Measurements from ENCODE around the gene NR5A2. TPM values are rescaled to one million over a fixed set of nuclear protein-coding genes. Genes with fewer than 3 reads are reported as not detected.

NR5A2 gene
- total and polyA plus RNA-seq, 2 donors (not counting 1 experiment from before 2014, with no cell fraction given), result 0.01 TPM; not detected in 1

DNA sequence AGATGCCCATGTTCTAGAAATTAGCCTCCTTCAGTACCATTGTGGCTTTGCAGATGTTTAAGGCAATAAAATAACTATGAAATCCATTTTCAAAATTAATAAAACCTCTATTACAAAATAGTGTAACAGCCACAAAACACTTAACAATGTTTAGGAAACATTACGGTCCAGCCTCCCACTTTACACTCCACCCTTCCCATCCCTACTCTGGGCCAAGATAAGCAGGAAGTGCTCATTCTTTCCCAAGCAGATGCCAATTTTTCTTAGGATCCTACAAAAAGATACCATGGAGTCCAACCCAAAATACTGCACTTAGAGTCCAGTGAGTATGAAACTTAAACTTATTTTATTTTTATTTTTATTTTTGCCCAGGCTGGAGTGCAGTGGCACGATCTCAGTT lies 150.8 kb downstream of the NR5A2 start:
- H3K4me1 ChIP-seq (ENCODE audit: control insufficient read depth, extremely low read depth, insufficient read depth, low read length), result peaks cover 8% of the 10 kb centered on the region
- H2AFZ ChIP-seq (ENCODE audit: low read length), result no peak overlapping the region
- no peaks in the 10 kb centered on the region for H3K79me2 ChIP-seq (ENCODE audit: control insufficient read depth, insufficient read depth, low read length)
- H3K9me3 ChIP-seq (ENCODE audit: control insufficient read depth, insufficient read depth, low read depth, low read length), result no peaks in the 10 kb centered on the region
- no peak overlapping the region for H3K4me3 ChIP-seq (replicated peaks in 1 of 4; ENCODE audit: control extremely low read depth in 1 of 4, insufficient read depth in 1 of 4, low read depth in 3 of 4, low read length in 4 of 4)
- H3K36me3 ChIP-seq (ENCODE audit: control insufficient read depth, insufficient read depth, low read length), result no peaks in the 10 kb centered on the region
- H3K27ac ChIP-seq (ENCODE audit: insufficient read depth, low read length), result no peak overlapping the region
- H3K9ac ChIP-seq (ENCODE audit: insufficient read depth, low read length), result no peak overlapping the region
- H3K27me3 ChIP-seq (ENCODE audit: control insufficient read depth, insufficient read depth, low read length), result no peaks in the 10 kb centered on the region
- no peaks in the 10 kb centered on the region for H4K20me1 ChIP-seq (ENCODE audit: control insufficient read depth, extremely low read depth, insufficient read depth, low read length)
- TF ChIP-seq, protein P1, sequence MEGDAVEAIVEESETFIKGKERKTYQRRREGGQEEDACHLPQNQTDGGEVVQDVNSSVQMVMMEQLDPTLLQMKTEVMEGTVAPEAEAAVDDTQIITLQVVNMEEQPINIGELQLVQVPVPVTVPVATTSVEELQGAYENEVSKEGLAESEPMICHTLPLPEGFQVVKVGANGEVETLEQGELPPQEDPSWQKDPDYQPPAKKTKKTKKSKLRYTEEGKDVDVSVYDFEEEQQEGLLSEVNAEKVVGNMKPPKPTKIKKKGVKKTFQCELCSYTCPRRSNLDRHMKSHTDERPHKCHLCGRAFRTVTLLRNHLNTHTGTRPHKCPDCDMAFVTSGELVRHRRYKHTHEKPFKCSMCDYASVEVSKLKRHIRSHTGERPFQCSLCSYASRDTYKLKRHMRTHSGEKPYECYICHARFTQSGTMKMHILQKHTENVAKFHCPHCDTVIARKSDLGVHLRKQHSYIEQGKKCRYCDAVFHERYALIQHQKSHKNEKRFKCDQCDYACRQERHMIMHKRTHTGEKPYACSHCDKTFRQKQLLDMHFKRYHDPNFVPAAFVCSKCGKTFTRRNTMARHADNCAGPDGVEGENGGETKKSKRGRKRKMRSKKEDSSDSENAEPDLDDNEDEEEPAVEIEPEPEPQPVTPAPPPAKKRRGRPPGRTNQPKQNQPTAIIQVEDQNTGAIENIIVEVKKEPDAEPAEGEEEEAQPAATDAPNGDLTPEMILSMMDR (conservative IDR thresholded peaks at IDR 0.05 in 1 of 2, IDR thresholded peaks at IDR 0.05 in 1 of 2; ENCODE audit: low read depth in 1 of 2, low read length in 2 of 2), result no peak
- TF ChIP-seq EZH2 (IDR thresholded peaks at IDR 0.05; ENCODE audit: low read length, missing control alignments), result no peak
- peak in 1 of 2 donors; percentile 39 for DNase-seq (ENCODE audit: low read depth in 2 of 2)
- H3K4me2 ChIP-seq (ENCODE audit: extremely low read depth, insufficient read depth, low read length), result no peak overlapping the region

GRCh38 chr1:200179126-200179780 lies 151.7 kb downstream of the NR5A2 start:
- TF ChIP-seq EZH2 (IDR thresholded peaks at IDR 0.05; ENCODE audit: low read length, missing control alignments), result no peak
- TF ChIP-seq, protein P1 (conservative IDR thresholded peaks at IDR 0.05 in 1 of 2, IDR thresholded peaks at IDR 0.05 in 1 of 2; ENCODE audit: low read depth in 1 of 2, low read length in 2 of 2), result no peak
- H3K9ac ChIP-seq (ENCODE audit: insufficient read depth, low read length), result no peak overlapping the region
- H3K27me3 ChIP-seq (ENCODE audit: control insufficient read depth, insufficient read depth, low read length), result no peaks in the 10 kb centered on the region
- peak overlapping the region; percentile 36 for H3K27ac ChIP-seq (ENCODE audit: insufficient read depth, low read length)
- H3K79me2 ChIP-seq (ENCODE audit: control insufficient read depth, insufficient read depth, low read length), result no peaks in the 10 kb centered on the region
- H2AFZ ChIP-seq (ENCODE audit: low read length), result peak overlapping the region; percentile 38
- DNase-seq (ENCODE audit: low read depth in 2 of 2), result peak; percentile 38 to 63
- peak overlapping the region; percentile 45 for H3K4me2 ChIP-seq (ENCODE audit: extremely low read depth, insufficient read depth, low read length)
- H3K4me3 ChIP-seq (replicated peaks in 1 of 4; ENCODE audit: control extremely low read depth in 1 of 4, insufficient read depth in 1 of 4, low read depth in 3 of 4, low read length in 4 of 4), result no peak overlapping the region
- H3K4me1 ChIP-seq (ENCODE audit: control insufficient read depth, extremely low read depth, insufficient read depth, low read length), result peaks cover 11% of the 10 kb centered on the region
- no peaks in the 10 kb centered on the region for H3K9me3 ChIP-seq (ENCODE audit: control insufficient read depth, insufficient read depth, low read depth, low read length)
- H3K36me3 ChIP-seq (ENCODE audit: control insufficient read depth, insufficient read depth, low read length), result no peaks in the 10 kb centered on the region
- H4K20me1 ChIP-seq (ENCODE audit: control insufficient read depth, extremely low read depth, insufficient read depth, low read length), result no peaks in the 10 kb centered on the region

DNA sequence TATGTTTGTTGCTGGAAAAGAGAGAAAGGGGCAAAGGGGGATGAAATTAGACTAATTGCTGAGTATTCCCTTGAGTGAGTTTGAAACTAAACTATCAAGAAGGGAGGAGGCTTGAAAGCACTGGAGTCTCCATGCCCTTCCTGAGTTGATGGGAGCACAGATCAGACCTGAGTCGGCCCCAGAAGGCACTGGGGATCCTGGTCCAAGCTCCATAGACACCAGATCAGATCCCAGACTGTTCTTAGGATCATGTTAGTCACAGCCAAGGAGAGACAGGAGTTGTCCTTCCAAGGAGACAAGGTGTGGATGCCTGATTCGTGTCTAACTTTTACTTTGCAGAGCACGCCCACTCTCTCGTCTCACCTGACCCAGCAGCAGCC lies 152.3 kb downstream of the NR5A2 start:
- peak overlapping the region; percentile 38 for H2AFZ ChIP-seq (ENCODE audit: low read length)
- H3K27me3 ChIP-seq (ENCODE audit: control insufficient read depth, insufficient read depth, low read length), result no peaks in the 10 kb centered on the region
- no peak for DNase-seq (ENCODE audit: low read depth in 2 of 2)
- H3K36me3 ChIP-seq (ENCODE audit: control insufficient read depth, insufficient read depth, low read length), result no peaks in the 10 kb centered on the region
- peak overlapping the region; percentile 43 for H3K27ac ChIP-seq (ENCODE audit: insufficient read depth, low read length)
- H3K9ac ChIP-seq (ENCODE audit: insufficient read depth, low read length), result no peak overlapping the region
- H3K4me1 ChIP-seq (ENCODE audit: control insufficient read depth, extremely low read depth, insufficient read depth, low read length), result peaks cover 12% of the 10 kb centered on the region
- H3K4me3 ChIP-seq (replicated peaks in 1 of 4; ENCODE audit: control extremely low read depth in 1 of 4, insufficient read depth in 1 of 4, low read depth in 3 of 4, low read length in 4 of 4), result no peak overlapping the region
- H4K20me1 ChIP-seq (ENCODE audit: control insufficient read depth, extremely low read depth, insufficient read depth, low read length), result no peaks in the 10 kb centered on the region
- no peaks in the 10 kb centered on the region for H3K9me3 ChIP-seq (ENCODE audit: control insufficient read depth, insufficient read depth, low read depth, low read length)
- H3K79me2 ChIP-seq (ENCODE audit: control insufficient read depth, insufficient read depth, low read length), result no peaks in the 10 kb centered on the region
- TF ChIP-seq, protein P1 (conservative IDR thresholded peaks at IDR 0.05 in 1 of 2, IDR thresholded peaks at IDR 0.05 in 1 of 2; ENCODE audit: low read depth in 1 of 2, low read length in 2 of 2), result no peak
- no peak for TF ChIP-seq EZH2 (IDR thresholded peaks at IDR 0.05; ENCODE audit: low read length, missing control alignments)
- H3K4me2 ChIP-seq (ENCODE audit: extremely low read depth, insufficient read depth, low read length), result peak overlapping the region; percentile 45

Measured in fibroblast of lung (primary cell).